Transverse colon (tissue), 3 donors: ENCODE results near the gene TRIP6.

Source experiments
- POLR2A ChIP-seq: fragments of 450-650 bp; IDR thresholded peaks from one replicate; pipeline ENCODE4 v1.6.1; 2016; ENCODE audit warnings: antibody characterized with exemption, mild to moderate bottlenecking, moderate library complexity
- POLR2AphosphoS5 ChIP-seq, 3 donors: sonication (generic); formaldehyde crosslinking; IDR thresholded peaks; one replicate each; pipeline ENCODE4 v1.6.1; 2016; ENCODE audit warnings: antibody characterized with exemption in 3 of 3

GRCh38 chr7:100887516-100888290 lies 20.5 kb downstream of the TRIP6 start:
- no peak for TF ChIP-seq POLR2A
- no peak for TF ChIP-seq POLR2AphosphoS5 (IDR thresholded peaks at IDR 0.05)
